Lung (tissue), 12 donors: ENCODE measurements around the gene GNG8. TPM values are rescaled to one million over a fixed set of nuclear protein-coding genes. Genes with fewer than 3 reads are reported as not detected.
A peak's percentile ranks its signal among the peaks of the same experiment; 100 is the strongest.

Experiments
- ATAC-seq: fragments of 200-7000 bp; cut with Tn5 transposase; one replicate; pipeline ENCODE4 v1.9.1; 2020; ENCODE audit warnings: moderate number of reproducible peaks; ENCODE audit not compliant: insufficient read depth, low FRiP score
- DNase-seq, 3 donors: peaks; one replicate each; pipeline ENCODE4 v3.0.0-alpha.2; 2013 to 2017
- H3K27ac ChIP-seq, 2 donors: one replicate each; pipeline ENCODE4 v1.5.1; 2013; ENCODE audit warnings: mild to moderate bottlenecking in 2 of 2, moderate library complexity in 2 of 2, control low read depth in 1 of 2, inconsistent platforms in 1 of 2, low read depth in 1 of 2, low read length in 1 of 2
- H3K27me3 ChIP-seq, 3 donors: one replicate each; pipeline ENCODE4 v1.5.1; 2013; ENCODE audit warnings: low read length in 2 of 3; ENCODE audit not compliant: control insufficient read depth in 3 of 3, insufficient read depth in 3 of 3
- H3K36me3 ChIP-seq, 4 donors: one replicate each; pipeline ENCODE4 v1.5.1; 2013; ENCODE audit warnings: low read length in 4 of 4, mild to moderate bottlenecking in 1 of 4, moderate library complexity in 1 of 4; ENCODE audit not compliant: control insufficient read depth in 4 of 4, insufficient read depth in 4 of 4
- H3K4me1 ChIP-seq, 5 donors: one replicate each; pipeline ENCODE4 v1.5.1; 2013; ENCODE audit warnings: low read length in 5 of 5, mild to moderate bottlenecking in 2 of 5, moderate library complexity in 1 of 5; ENCODE audit not compliant: control insufficient read depth in 5 of 5, insufficient read depth in 5 of 5
- H3K4me3 ChIP-seq: one replicate; pipeline ENCODE4 v1.5.1; 2013; ENCODE audit warnings: mild to moderate bottlenecking, control low read depth, moderate library complexity
- H3K9ac ChIP-seq, 2 donors: one replicate each; pipeline ENCODE4 v1.5.1; 2013; ENCODE audit warnings: low read length in 2 of 2, control low read depth in 1 of 2; ENCODE audit not compliant: insufficient read depth in 1 of 2
- H3K9me3 ChIP-seq, 4 donors: one replicate each; pipeline ENCODE4 v1.5.1; 2013; ENCODE audit warnings: low read length in 3 of 4, mild to moderate bottlenecking in 1 of 4, moderate library complexity in 1 of 4; ENCODE audit not compliant: control insufficient read depth in 4 of 4, insufficient read depth in 3 of 4
- WGBS, 2 donors: extraction: QIAGEN DNeasy Blood & Tissue Kit; methylation state at CpG; one replicate each; pipeline ENCODE4 v1.1.7; 2013; 5-methylcytosine and 5-hydroxymethylcytosine counted together
- polyA plus RNA-seq, 2 donors: library from polyadenylated mRNA; stranded (reverse); fragments of 200-250 nt; gene quantifications; one replicate each; pipeline ENCODE4 v1.2.1, GENCODE V29; 2013
- total RNA-seq, 2 donors: library from RNA; depleted of rRNA in 1 of 2; stranded (reverse); fragments of >200 nt in 1 of 2; gene quantifications; one replicate each; pipeline ENCODE4 v1.2.1, GENCODE V29; 2014 to 2021
- TF ChIP-seq, protein P1 (sequence below): IDR thresholded peaks from 2 replicates; pipeline ENCODE4 v1.5.1; 2012; ENCODE audit warnings: mild to moderate bottlenecking; ENCODE audit errors: control extremely low read depth, extremely low read depth
- donor health status: control.
- donor health status: control.
- donor health status: Bipolar disorder and iron deficiency.
- donor health status: healthy.
- donor health status: DM: yes; HTN: yes; CAD: no.

The GNG8 gene
- total and polyA plus RNA-seq, 4 donors = not detected

DNA sequence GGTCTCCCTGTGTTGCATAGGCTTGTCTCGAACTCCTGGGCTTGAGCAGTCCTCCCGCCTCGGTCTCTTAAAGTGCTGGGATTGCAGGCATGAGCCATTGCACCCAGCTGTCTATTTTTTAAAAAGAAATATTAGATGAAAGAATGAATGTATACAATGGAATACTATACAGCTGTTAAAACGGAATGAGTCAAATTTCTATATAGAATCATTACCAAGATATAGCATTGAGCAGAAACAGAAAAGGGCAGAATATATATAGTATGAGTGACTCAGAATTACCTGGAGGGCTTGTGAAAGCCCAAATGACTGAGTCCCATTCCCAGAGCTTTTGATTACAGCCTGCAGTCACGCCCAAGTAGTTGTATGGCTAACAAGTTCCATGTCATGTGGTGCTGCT is 20.5 kb upstream of the GNG8 start:
- 95 to 97% methylated on average over 5 of the region's 5 CpGs for WGBS, 2 donors

DNA sequence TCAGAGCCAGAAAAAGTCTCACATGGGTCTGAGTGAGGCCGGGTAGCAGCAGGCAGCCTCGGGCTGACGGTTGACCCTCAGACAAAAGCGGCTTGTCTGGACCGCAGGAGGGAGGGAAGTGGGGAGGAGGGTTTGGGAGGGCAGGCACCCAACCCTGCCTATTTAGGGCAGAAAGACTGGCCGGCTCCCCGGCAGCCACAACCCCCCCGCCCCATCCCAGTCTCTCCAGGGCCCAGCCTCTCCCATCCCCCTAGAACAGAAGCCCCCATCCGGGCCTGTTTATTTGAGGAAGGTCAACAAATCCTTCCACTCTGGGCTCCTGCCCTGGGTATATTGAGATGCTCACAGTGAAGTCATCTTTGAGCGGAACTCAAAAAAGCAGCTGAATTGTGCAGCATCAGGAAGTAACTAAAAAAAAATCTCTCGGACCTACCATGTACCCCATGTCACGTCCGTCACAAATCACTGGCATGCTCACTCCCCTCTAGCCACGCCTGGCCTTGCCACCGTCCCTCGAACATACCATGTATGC is 18.7 kb upstream of the GNG8 start:
- no peak for ATAC-seq
- TF ChIP-seq, protein P1, sequence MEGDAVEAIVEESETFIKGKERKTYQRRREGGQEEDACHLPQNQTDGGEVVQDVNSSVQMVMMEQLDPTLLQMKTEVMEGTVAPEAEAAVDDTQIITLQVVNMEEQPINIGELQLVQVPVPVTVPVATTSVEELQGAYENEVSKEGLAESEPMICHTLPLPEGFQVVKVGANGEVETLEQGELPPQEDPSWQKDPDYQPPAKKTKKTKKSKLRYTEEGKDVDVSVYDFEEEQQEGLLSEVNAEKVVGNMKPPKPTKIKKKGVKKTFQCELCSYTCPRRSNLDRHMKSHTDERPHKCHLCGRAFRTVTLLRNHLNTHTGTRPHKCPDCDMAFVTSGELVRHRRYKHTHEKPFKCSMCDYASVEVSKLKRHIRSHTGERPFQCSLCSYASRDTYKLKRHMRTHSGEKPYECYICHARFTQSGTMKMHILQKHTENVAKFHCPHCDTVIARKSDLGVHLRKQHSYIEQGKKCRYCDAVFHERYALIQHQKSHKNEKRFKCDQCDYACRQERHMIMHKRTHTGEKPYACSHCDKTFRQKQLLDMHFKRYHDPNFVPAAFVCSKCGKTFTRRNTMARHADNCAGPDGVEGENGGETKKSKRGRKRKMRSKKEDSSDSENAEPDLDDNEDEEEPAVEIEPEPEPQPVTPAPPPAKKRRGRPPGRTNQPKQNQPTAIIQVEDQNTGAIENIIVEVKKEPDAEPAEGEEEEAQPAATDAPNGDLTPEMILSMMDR = no peak
- Histone ChIP-seq H3K36me3 (peaks cover 0 to 31% (median 7%) of the 10 kb centered on the region in 4 donors), H3K4me3 (no peak overlapping the region), H3K27me3 (peaks cover 0 to 8% (median 2%) of the 10 kb centered on the region in 3 donors), H3K9me3 (no peaks in the 10 kb centered on the region), H3K4me1 (peaks cover 0 to 24% (median 0%) of the 10 kb centered on the region in 5 donors), H3K9ac (peak overlapping the region in 1 of 2 donors; percentile 68), H3K27ac (peak overlapping the region in 1 of 2 donors; percentile 6)
- DNase-seq = peak; percentile 68 to 84 (median 73)
- WGBS, 2 donors = 45 to 55% methylated on average over 16 of the region's 16 CpGs

More for the DNA sequence above, 20.5 kb upstream of the GNG8 start:
- Histone ChIP-seq H3K9ac (peak overlapping the region in 1 of 2 donors; percentile 13), H3K9me3 (no peaks in the 10 kb centered on the region), H3K27me3 (peaks cover 0 to 4% (median 2%) of the 10 kb centered on the region in 3 donors), H3K4me1 (peaks cover 0 to 26% (median 3%) of the 10 kb centered on the region in 5 donors), H3K27ac (no peak overlapping the region), H3K4me3 (no peak overlapping the region), H3K36me3 (peaks cover 0 to 27% (median 9%) of the 10 kb centered on the region in 4 donors)
- DNase-seq (no peak), ATAC-seq (no peak)
- TF ChIP-seq, protein P1 = no peak

DNA sequence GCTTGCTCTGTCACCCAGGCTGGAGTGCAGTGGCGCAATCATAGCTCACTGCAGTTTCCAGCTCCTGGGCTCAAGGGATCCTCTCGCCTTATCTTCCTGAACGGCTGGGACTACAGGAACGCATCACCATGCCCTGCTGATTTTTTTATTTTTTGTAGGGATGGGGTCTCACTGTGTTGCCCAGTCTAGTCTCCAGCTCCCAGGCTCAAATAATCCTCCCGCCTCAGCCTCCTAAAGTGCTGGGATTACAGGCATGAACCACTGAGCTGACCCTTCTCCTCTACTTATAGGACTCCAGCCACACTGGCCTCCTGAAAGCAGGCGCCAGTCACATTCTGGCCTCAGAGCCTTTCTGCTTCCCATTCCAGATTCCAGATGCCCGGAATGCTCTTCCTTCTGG is 14.4 kb upstream of the GNG8 start:
- Histone ChIP-seq H3K27me3 (peaks cover 0 to 20% (median 0%) of the 10 kb centered on the region in 3 donors), H3K4me3 (no peak overlapping the region), H3K9ac (no peak overlapping the region), H3K9me3 (peaks cover 0 to 12% (median 1%) of the 10 kb centered on the region in 4 donors), H3K27ac (no peak overlapping the region), H3K36me3 (peaks cover 0 to 25% (median 8%) of the 10 kb centered on the region in 4 donors), H3K4me1 (peaks cover 0 to 17% (median 4%) of the 10 kb centered on the region in 5 donors)
- DNase-seq (no peak), ATAC-seq (no peak)
- TF ChIP-seq, protein P1 = no peak
- WGBS, 2 donors = 90 to 92% methylated on average over 7 of the region's 7 CpGs
